Measurements from ENCODE around the gene ZBED4.

ZBED4 gene

DNA sequence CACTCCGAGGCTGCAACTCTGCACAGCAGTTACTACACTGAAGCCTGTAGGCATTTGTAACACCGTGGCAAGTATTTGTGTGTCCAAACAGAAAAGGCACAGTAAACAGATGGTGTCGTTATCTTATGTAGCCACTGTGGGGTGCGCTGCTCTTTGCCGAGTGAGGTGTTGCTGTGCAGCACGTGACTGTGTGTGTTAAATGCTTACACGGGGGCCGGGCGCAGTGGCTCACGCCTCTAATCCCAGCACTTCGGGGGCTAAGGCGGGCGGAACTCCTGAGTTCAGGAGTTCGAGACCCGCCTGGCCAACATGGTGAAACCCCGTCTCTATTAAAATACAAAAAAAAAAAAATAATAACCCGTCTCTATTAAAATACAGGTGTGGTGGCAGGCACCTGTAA, 11.5 kb downstream of the ZBED4 start:
- in situ Hi-C loops (cut with HindIII; ENCODE audit: low sequenced_read_pairs): no loop called here
- no peak for TF ChIP-seq CTCF (IDR thresholded peaks at IDR 0.05; ENCODE audit: low read depth, low read length)

DNA sequence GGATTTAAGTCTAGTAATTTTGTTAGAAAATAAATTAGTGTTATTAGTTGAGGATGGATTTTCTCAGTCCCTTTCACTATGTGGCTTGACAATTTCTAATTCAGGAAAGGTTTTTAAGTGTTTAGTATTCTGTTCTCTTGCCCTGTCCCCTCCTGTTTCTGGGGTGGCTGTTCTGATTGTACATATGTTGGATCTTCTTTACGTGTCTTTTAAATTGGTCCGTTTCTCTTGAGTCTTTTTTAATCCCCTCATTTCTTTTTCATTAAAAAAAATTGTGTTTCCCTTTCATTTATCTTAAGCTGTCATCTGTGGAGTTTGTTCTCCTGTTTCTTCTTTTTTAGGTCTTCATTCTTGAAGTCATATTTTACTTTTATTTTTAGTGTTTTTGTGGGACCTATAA, 12.5 kb downstream of the ZBED4 start:
- in situ Hi-C loops (cut with HindIII; ENCODE audit: low sequenced_read_pairs): no loop called here
- H3K4me3 ChIP-seq (ENCODE audit: low read depth, low read length): no peak overlapping the region
- no peak for TF ChIP-seq CTCF (IDR thresholded peaks at IDR 0.05; ENCODE audit: low read depth, low read length)
- peak; percentile 8 for DNase-seq (ENCODE audit: low read depth, low spot score)

More for the DNA sequence above, 11.5 kb downstream of the ZBED4 start:
- DNase-seq (ENCODE audit: low read depth, low spot score): no peak
- H3K4me3 ChIP-seq (ENCODE audit: low read depth, low read length): no peak overlapping the region

- in situ Hi-C loops (cut with HindIII; ENCODE audit: low sequenced_read_pairs): no loop called here
- no peak for DNase-seq (ENCODE audit: low read depth, low spot score)
- TF ChIP-seq CTCF (IDR thresholded peaks at IDR 0.05; ENCODE audit: low read depth, low read length): no peak
- H3K4me3 ChIP-seq (ENCODE audit: low read depth, low read length): no peak overlapping the region
Measured at GRCh38 chr22:49866646-49867045, 13.0 kb downstream of the ZBED4 start.

DNA sequence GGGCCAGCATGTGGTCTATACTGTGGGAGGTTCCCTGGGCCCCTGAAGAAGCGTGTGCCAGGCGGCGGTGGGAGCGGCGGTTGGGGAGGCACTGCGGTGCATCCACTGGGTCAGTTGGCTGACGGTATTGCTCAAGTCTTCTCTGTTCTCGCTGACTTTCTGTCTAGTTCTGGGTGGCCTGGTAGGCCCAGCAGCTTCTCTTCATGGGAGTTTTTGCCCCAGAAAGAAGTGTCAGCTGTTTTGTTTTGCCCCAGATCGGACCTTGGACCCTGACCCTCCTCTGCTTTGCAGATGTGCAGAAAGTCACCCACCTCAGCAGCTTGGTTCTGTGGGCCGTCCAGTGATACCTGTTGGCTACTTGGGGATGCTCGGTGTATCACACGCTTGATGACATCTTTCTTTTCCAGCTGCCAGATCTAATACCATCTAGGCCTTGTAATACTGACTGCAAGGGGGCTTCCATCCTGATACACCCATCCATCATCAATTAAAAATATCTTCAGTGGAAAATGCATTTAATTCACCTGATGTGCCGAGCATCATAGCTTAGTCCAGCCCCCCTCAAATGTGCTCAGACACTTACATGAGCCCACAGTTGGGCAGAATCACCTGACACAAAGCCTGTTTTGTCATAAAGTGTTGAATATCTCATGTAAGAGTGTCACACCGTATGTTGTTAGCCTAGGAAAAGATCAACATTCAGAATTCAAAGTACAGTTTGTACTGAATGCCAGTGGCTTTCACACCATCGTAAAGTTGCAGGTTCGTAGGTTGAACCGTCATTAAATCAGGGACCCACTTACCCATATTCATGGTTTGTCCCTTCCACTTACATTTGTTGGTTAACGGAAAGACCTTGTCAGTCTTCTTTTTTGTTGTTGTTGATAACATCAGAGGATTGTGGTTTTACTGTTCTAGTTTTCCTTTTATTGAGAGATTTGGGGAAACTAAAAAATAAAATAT, 13.9 kb downstream of the ZBED4 start:
- no peak for DNase-seq (ENCODE audit: low read depth, low spot score)
- in situ Hi-C loops (cut with HindIII; ENCODE audit: low sequenced_read_pairs): no loop called here
- TF ChIP-seq CTCF (IDR thresholded peaks at IDR 0.05; ENCODE audit: low read depth, low read length): no peak
- H3K4me3 ChIP-seq (ENCODE audit: low read depth, low read length): no peak overlapping the region

GRCh38 chr22:49869086-49869830, 15.6 kb downstream of the ZBED4 start:
- no peak overlapping the region for H3K4me3 ChIP-seq (ENCODE audit: low read depth, low read length)
- TF ChIP-seq CTCF (IDR thresholded peaks at IDR 0.05; ENCODE audit: low read depth, low read length): no peak
- no peak for DNase-seq (ENCODE audit: low read depth, low spot score)
- in situ Hi-C loops (cut with HindIII; ENCODE audit: low sequenced_read_pairs): no loop called here

DNA sequence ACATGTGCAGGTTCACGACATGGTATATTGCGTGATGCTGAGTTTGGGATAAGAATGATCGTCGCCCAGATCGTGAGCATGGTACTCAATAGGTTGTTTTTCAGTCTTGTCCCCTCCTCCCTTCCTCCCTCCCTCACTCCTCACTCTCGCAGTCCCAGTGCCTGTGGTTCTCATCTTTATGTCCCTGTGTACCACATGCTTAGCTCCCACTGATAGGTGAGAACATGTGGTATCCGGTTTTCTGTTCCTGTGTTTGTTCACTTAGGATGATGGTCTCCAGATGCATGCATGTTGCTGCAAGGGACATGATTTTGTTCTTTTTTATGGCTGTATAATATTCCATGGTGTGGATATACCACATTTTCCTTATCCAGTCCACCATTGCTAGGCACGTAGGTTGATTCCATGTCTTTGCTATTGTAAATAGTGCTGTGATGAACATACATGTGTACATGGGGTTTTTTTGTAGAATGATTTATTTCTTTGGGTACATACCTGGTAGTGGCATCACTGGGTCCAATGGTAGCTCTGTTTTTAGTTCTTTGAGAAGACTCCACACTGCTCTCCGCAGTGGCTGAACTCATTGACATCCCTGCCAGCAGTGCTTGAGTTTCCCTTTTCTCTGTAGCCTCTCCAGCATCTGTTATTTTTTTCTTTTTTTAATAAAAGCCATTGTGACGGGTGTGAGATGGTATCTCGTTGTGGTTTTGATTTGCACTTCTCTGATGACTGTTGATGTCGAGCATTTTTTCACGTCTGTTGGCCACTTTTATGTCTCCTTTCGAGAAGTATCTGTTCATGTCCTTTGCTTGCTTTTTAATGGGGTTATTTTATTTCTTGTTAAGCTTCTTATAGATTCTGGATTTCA, 16.4 kb downstream of the ZBED4 start:
- no peak overlapping the region for H3K4me3 ChIP-seq (ENCODE audit: low read depth, low read length)
- TF ChIP-seq CTCF (IDR thresholded peaks at IDR 0.05; ENCODE audit: low read depth, low read length): no peak
- no peak for DNase-seq (ENCODE audit: low read depth, low spot score)
- in situ Hi-C loops (cut with HindIII; ENCODE audit: low sequenced_read_pairs): no loop called here
